ENCODE data around the gene NFKBIE.
"Not testable (repeated sequence)": the region's sequence is repeated elsewhere in the genome, so short reads cannot be mapped to it uniquely, and the experiment has no call there.

NFKBIE gene, protein sequence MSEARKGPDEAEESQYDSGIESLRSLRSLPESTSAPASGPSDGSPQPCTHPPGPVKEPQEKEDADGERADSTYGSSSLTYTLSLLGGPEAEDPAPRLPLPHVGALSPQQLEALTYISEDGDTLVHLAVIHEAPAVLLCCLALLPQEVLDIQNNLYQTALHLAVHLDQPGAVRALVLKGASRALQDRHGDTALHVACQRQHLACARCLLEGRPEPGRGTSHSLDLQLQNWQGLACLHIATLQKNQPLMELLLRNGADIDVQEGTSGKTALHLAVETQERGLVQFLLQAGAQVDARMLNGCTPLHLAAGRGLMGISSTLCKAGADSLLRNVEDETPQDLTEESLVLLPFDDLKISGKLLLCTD

DNA sequence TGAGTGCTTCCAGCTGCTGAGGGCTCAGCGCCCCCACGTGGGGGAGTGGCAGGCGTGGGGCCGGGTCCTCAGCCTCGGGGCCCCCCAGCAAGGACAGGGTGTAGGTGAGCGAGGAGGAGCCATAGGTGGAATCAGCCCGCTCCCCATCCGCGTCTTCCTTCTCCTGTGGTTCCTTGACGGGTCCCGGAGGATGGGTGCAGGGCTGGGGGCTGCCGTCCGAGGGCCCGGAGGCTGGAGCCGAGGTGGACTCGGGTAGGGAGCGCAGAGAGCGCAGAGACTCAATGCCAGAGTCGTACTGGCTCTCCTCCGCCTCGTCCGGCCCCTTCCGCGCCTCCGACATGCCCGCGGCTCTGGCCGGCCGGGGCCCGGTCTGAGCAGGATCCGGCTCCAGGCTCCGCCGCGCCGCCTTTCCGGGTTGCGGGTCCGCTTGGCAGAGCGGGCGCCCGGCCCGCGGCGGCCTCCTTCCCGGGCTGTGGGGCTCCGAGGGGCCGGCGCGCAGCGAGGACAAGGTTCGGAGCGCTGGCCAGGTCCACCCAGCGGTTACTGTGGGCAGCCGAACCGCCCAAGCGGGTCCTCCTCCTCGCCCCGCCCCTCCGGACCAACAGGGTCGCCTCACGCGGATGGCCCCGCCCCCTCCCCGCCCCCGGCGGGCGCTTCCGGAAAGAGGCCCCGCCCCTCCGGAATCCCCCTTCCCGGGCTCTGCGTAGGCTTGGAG lies at the start of gene NFKBIE:
NFKBIE (minus strand) TSS at position 545 of the 715 bp plus-strand sequence; CDS start at position 340, 205 bp downstream.
- DNase-seq = peak; percentile 82

GRCh38 chr6:44314657-44315056 lies 49.3 kb upstream of the NFKBIE start:
- DNase-seq = not testable (repeated sequence)

GRCh38 chr6:44312901-44313788 lies 47.8 kb upstream of the NFKBIE start, which contains the start of gene AARS2:
Gene AARS2, minus strand, starts transcription at chr6:44313347. Its CDS starts 24 bp downstream, at chr6:44313323.
- DNase-seq = peak; percentile 90

GRCh38 chr6:44311767-44312166 lies 46.4 kb upstream of the NFKBIE start:
- DNase-seq = no peak

DNA sequence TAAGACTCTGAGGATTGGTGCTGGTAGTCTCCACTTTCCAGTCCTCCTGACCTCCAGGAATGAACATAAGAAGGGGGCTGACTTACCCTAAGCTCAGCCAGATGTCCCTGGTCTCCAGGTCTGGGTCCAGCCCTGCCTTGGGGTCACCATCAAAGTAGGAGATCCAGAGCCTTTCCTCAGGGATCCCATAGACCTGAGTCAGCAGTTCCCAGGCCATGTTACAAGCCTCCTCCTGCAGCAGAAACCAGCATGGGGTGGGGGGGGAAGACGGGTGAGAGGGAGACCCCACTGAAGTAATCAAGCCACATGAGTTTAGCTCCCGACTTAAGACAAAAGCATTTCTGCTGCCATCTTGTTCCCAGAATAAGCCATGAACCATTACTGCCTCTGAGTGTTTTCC lies 46.0 kb upstream of the NFKBIE start:
- DNase-seq = no peak

- DNase-seq = no peak
These were observed 44.9 kb upstream of the NFKBIE start for GRCh38 chr6:44310241-44310640.

DNA sequence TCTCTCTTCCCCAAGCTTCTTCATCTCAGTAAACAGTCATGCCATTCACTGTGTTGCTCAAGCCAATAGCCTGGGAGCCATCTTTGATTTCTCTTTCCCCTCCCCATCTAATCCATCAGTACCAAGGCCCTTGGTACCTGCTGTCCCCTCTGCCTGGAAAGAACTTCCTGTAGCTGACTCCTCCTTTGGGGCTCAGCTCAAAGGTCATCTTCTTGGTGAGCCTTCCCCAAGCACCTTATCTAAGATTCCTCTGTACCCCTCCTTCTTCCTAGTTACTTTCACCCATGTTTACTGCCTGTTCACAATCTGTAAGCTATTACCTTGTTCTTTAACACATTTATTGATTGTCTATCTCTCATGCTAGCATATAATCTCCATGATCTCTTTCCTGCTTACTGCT lies 44.3 kb upstream of the NFKBIE start:
- DNase-seq = no peak

DNA sequence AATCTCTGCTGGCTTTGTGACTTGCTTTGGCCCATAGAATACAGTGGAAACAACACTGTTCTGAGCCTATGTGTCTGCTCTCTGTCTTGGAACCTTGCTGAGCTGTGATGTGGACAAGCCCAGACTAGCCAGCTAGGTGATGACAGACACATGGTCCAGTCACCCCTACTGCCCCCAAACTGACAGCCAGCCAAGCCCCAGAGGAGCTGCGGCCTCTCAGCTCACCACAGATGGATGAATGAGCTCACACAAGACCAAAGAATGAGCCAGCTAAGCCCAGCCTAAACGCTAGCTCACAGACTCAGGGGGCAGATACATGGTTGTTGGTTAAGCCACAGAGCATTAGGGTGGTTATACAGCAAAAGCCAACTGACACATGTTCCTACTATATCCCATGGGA lies 43.7 kb upstream of the NFKBIE start:
- no peak for DNase-seq

DNA sequence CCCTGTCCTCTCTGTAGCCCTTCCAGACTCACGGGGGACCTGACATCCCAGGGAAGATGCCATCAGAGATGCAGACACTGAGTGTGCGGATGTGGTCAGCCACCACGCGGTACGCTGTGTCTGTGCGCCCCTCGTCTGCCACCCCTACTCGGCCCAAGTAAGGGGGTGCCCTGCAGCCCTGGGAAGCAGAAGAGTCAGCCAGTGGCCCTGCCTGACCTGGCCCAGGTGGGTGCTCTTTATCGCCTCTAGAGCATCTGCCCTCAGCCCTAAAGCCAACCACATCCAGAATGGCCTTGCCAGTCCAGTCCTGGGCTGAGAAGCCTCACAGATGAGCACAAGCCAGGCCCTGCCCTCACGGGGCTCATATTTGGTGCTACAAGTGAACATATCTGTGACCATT lies 41.9 kb upstream of the NFKBIE start:
- DNase-seq = no peak

- DNase-seq = no peak
These were observed 41.4 kb upstream of the NFKBIE start for GRCh38 chr6:44306710-44307109.

DNA sequence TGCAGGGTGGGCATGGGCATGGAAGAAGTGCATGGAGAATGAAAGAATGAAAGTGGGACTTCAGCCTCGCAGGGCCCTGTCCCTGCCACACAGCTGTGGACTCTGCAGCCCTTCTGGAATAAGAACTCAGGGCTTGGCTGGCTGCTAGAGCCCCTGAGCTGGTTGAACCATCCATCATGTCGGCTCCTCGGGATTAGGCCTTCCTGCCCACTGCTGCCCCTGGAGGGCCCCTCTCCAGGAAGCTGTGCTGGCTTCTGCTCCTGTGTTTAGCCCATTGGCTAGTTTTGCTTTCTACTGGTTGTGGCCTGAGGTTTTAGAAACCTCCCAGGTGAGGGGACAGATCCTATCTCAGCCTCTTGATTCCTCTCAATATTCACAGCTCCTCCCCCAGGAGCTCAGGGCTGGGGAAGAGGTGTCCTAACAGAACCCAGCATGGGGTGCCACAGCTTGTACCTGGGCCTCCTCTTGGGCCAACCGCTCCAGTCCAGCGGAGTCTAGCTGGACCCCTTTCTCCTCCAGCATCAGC lies 39.9 kb upstream of the NFKBIE start:
- no peak for DNase-seq

GRCh38 chr6:44304282-44305199 lies 39.2 kb upstream of the NFKBIE start:
- DNase-seq = peak; percentile 27

GRCh38 chr6:44303842-44304241 lies 38.5 kb upstream of the NFKBIE start:
- no peak for DNase-seq

GRCh38 chr6:44302856-44303255 lies 37.5 kb upstream of the NFKBIE start:
- no peak for DNase-seq

- DNase-seq = no peak
These were observed 36.6 kb upstream of the NFKBIE start for GRCh38 chr6:44301782-44302564.

- DNase-seq = no peak
These were observed 35.8 kb upstream of the NFKBIE start for GRCh38 chr6:44301106-44301505.

- DNase-seq = no peak
These were observed 35.0 kb upstream of the NFKBIE start for GRCh38 chr6:44300292-44300823.

DNA sequence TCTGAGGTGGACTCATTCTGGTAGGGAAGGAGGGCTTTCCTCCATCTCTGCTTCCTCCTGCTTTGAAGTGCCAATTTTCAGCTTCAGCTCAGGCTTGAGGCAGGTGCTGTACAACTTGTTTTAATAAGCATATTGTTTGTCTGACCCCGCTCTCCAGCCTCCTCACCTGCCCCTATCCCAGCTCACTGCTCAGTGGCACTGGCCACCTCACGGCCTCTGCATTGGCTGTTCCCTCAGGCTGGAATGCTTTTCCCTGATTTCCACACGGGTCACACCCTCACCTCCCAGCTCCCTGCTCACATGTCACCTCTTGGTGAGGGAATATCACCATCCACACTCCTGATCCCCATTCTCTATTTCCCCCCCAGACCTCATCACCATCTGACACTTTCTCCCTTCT lies 33.5 kb upstream of the NFKBIE start:
- DNase-seq = no peak

GRCh38 chr6:44298055-44298803 lies 32.9 kb upstream of the NFKBIE start:
- DNase-seq = no peak

Data from NCI-H510A treated with DMSO at 0.1 percent for 48 hours (cell line).